ENCODE results near the gene SLC39A8. TPM values are rescaled to one million over a fixed set of nuclear protein-coding genes. Genes with fewer than 3 reads are reported as not detected.
A peak's percentile ranks its signal among the peaks of the same experiment; 100 is the strongest.

Gene SLC39A8
- total and polyA plus RNA-seq, 4 donors = 14.6 to 50.5 (median 22.6) TPM

- TF ChIP-seq CTCF (IDR thresholded peaks at IDR 0.05; ENCODE audit: low read depth, low read length, missing input control) (no peak), FOXA2 (IDR thresholded peaks at IDR 0.05) (no peak), NR2F2 (IDR thresholded peaks at IDR 0.05) (no peak), HNF4A (conservative IDR thresholded peaks at IDR 0.05) (no peak), TAF1 (conservative IDR thresholded peaks at IDR 0.05) (no peak), JUND (IDR thresholded peaks at IDR 0.05) (no peak), EGR1 (IDR thresholded peaks at IDR 0.05; ENCODE audit: low read depth in 2 of 2) (no peak), HNF4G (IDR thresholded peaks at IDR 0.05) (no peak), GABPA (IDR thresholded peaks at IDR 0.05 in 1 of 2, conservative IDR thresholded peaks at IDR 0.05 in 1 of 2) (no peak), SP1 (IDR thresholded peaks at IDR 0.05) (no peak), RXRA (IDR thresholded peaks at IDR 0.05) (no peak), RAD21 (IDR thresholded peaks at IDR 0.05) (no peak), FOXA1 (IDR thresholded peaks at IDR 0.05) (no peak)
- TF ChIP-seq, protein P1, sequence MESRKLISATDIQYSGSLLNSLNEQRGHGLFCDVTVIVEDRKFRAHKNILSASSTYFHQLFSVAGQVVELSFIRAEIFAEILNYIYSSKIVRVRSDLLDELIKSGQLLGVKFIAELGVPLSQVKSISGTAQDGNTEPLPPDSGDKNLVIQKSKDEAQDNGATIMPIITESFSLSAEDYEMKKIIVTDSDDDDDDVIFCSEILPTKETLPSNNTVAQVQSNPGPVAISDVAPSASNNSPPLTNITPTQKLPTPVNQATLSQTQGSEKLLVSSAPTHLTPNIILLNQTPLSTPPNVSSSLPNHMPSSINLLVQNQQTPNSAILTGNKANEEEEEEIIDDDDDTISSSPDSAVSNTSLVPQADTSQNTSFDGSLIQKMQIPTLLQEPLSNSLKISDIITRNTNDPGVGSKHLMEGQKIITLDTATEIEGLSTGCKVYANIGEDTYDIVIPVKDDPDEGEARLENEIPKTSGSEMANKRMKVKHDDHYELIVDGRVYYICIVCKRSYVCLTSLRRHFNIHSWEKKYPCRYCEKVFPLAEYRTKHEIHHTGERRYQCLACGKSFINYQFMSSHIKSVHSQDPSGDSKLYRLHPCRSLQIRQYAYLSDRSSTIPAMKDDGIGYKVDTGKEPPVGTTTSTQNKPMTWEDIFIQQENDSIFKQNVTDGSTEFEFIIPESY (IDR thresholded peaks at IDR 0.05) = no peak
- TF ChIP-seq, protein P2, sequence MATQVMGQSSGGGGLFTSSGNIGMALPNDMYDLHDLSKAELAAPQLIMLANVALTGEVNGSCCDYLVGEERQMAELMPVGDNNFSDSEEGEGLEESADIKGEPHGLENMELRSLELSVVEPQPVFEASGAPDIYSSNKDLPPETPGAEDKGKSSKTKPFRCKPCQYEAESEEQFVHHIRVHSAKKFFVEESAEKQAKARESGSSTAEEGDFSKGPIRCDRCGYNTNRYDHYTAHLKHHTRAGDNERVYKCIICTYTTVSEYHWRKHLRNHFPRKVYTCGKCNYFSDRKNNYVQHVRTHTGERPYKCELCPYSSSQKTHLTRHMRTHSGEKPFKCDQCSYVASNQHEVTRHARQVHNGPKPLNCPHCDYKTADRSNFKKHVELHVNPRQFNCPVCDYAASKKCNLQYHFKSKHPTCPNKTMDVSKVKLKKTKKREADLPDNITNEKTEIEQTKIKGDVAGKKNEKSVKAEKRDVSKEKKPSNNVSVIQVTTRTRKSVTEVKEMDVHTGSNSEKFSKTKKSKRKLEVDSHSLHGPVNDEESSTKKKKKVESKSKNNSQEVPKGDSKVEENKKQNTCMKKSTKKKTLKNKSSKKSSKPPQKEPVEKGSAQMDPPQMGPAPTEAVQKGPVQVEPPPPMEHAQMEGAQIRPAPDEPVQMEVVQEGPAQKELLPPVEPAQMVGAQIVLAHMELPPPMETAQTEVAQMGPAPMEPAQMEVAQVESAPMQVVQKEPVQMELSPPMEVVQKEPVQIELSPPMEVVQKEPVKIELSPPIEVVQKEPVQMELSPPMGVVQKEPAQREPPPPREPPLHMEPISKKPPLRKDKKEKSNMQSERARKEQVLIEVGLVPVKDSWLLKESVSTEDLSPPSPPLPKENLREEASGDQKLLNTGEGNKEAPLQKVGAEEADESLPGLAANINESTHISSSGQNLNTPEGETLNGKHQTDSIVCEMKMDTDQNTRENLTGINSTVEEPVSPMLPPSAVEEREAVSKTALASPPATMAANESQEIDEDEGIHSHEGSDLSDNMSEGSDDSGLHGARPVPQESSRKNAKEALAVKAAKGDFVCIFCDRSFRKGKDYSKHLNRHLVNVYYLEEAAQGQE (IDR thresholded peaks at IDR 0.05) = no peak
- TF ChIP-seq, protein P3, sequence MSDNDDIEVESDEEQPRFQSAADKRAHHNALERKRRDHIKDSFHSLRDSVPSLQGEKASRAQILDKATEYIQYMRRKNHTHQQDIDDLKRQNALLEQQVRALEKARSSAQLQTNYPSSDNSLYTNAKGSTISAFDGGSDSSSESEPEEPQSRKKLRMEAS (IDR thresholded peaks at IDR 0.05) = no peak
- peaks cover 1 to 15% (median 7%) of the 10 kb centered on the region in 4 donors for H3K4me1 ChIP-seq (ENCODE audit: control insufficient read depth in 4 of 4, insufficient read depth in 4 of 4, low read length in 3 of 4)
- H3K9ac ChIP-seq (ENCODE audit: low read depth in 1 of 2, low read length in 2 of 2) = no peak overlapping the region
- no peaks in the 10 kb centered on the region for H3K36me3 ChIP-seq (ENCODE audit: control insufficient read depth in 4 of 4, insufficient read depth in 3 of 4, low read depth in 1 of 4, low read length in 3 of 4)
- no peaks in the 10 kb centered on the region for H3K9me3 ChIP-seq (ENCODE audit: control insufficient read depth in 4 of 4, low read length in 3 of 4)
- DNase-seq (ENCODE audit: low spot score) = no peak
- H3K4me3 ChIP-seq (ENCODE audit: low read depth in 1 of 3, low read length in 3 of 3) = no peak overlapping the region
- no peaks in the 10 kb centered on the region for H3K27me3 ChIP-seq (ENCODE audit: control insufficient read depth in 4 of 4, insufficient read depth in 4 of 4, low read length in 3 of 4)
- 98% methylated on average over 2 of the region's 2 CpGs for WGBS
- no peak overlapping the region for H3K27ac ChIP-seq (ENCODE audit: low read depth in 1 of 2, low read length in 2 of 2)
These were observed 28.7 kb downstream of the SLC39A8 start for GRCh38 chr4:102316585-102316984.

GRCh38 chr4:102315532-102315931, 29.8 kb downstream of the SLC39A8 start:
- TF ChIP-seq HNF4A (conservative IDR thresholded peaks at IDR 0.05) = peak; percentile 58 to 67
- TF ChIP-seq GABPA (IDR thresholded peaks at IDR 0.05 in 1 of 2, conservative IDR thresholded peaks at IDR 0.05 in 1 of 2) = no peak
- peak; percentile 29 for TF ChIP-seq SP1 (IDR thresholded peaks at IDR 0.05)
- TF ChIP-seq RXRA (IDR thresholded peaks at IDR 0.05) = peak; percentile 44 to 60
- no peak for TF ChIP-seq EGR1 (IDR thresholded peaks at IDR 0.05; ENCODE audit: low read depth in 2 of 2)
- peak in 1 of 2 donors; percentile 27 for TF ChIP-seq RAD21 (IDR thresholded peaks at IDR 0.05)
- no peak overlapping the region for H3K4me3 ChIP-seq (ENCODE audit: low read depth in 1 of 3, low read length in 3 of 3)
- H3K27me3 ChIP-seq (ENCODE audit: control insufficient read depth in 4 of 4, insufficient read depth in 4 of 4, low read length in 3 of 4) = no peaks in the 10 kb centered on the region
- 63% methylated on average over 2 of the region's 2 CpGs for WGBS
- no peak overlapping the region for H3K27ac ChIP-seq (ENCODE audit: low read depth in 1 of 2, low read length in 2 of 2)
- no peak for DNase-seq (ENCODE audit: low spot score)
- H3K36me3 ChIP-seq (ENCODE audit: control insufficient read depth in 4 of 4, insufficient read depth in 3 of 4, low read depth in 1 of 4, low read length in 3 of 4) = no peaks in the 10 kb centered on the region
- H3K9ac ChIP-seq (ENCODE audit: low read depth in 1 of 2, low read length in 2 of 2) = no peak overlapping the region
- H3K4me1 ChIP-seq (ENCODE audit: control insufficient read depth in 4 of 4, insufficient read depth in 4 of 4, low read length in 3 of 4) = peaks cover 1 to 15% (median 7%) of the 10 kb centered on the region in 4 donors
- no peaks in the 10 kb centered on the region for H3K9me3 ChIP-seq (ENCODE audit: control insufficient read depth in 4 of 4, low read length in 3 of 4)
